Left kidney (tissue), 8 donors: ENCODE data around the gene PRICKLE2. TPM values are rescaled to one million over a fixed set of nuclear protein-coding genes. Genes with fewer than 3 reads are reported as not detected.

Experiments
- DNase-seq: peaks from one replicate; pipeline ENCODE4 v3.0.0-alpha.2; 2013
- long read RNA-seq, 8 donors: transcript quantifications; one replicate each; lab custom pipeline, GENCODE V29; 2026
- polyA plus RNA-seq: library from polyadenylated mRNA; unstranded; fragments of 120-200 nt; gene quantifications from one replicate; pipeline ENCODE4 v1.2.1, GENCODE V29; 2013; ENCODE audit not compliant: insufficient read length

PRICKLE2 gene
- polyA plus RNA-seq = 18.5 TPM
- long read RNA-seq, donor 1, full-length matches to known transcripts = 24 of 24 reads
- long read RNA-seq, donor 1, partial matches to known transcripts = 0 of 24 reads
- long read RNA-seq, donor 1, other reads (novel, unspliced or antisense) = 0 of 24 reads
- long read RNA-seq, donor 2, full-length matches to known transcripts = 19 of 27 reads
- long read RNA-seq, donor 2, partial matches to known transcripts = 8 of 27 reads
- long read RNA-seq, donor 2, other reads (novel, unspliced or antisense) = 0 of 27 reads
- long read RNA-seq, donor 3, full-length matches to known transcripts = 16 of 16 reads
- long read RNA-seq, donor 3, partial matches to known transcripts = 0 of 16 reads
- long read RNA-seq, donor 3, other reads (novel, unspliced or antisense) = 0 of 16 reads
- long read RNA-seq, donor 4, full-length matches to known transcripts = 4 of 4 reads
- long read RNA-seq, donor 4, partial matches to known transcripts = 0 of 4 reads
- long read RNA-seq, donor 4, other reads (novel, unspliced or antisense) = 0 of 4 reads
- long read RNA-seq, donor 5, full-length matches to known transcripts = 9 of 9 reads
- long read RNA-seq, donor 5, partial matches to known transcripts = 0 of 9 reads
- long read RNA-seq, donor 5, other reads (novel, unspliced or antisense) = 0 of 9 reads
- long read RNA-seq, donor 6, full-length matches to known transcripts = 13 of 13 reads
- long read RNA-seq, donor 6, partial matches to known transcripts = 0 of 13 reads
- long read RNA-seq, donor 6, other reads (novel, unspliced or antisense) = 0 of 13 reads
- long read RNA-seq, donor 7, full-length matches to known transcripts = 18 of 23 reads
- long read RNA-seq, donor 7, partial matches to known transcripts = 5 of 23 reads
- long read RNA-seq, donor 7, other reads (novel, unspliced or antisense) = 0 of 23 reads
- long read RNA-seq, donor 8, full-length matches to known transcripts = 10 of 10 reads
- long read RNA-seq, donor 8, partial matches to known transcripts = 0 of 10 reads
- long read RNA-seq, donor 8, other reads (novel, unspliced or antisense) = 0 of 10 reads

DNA sequence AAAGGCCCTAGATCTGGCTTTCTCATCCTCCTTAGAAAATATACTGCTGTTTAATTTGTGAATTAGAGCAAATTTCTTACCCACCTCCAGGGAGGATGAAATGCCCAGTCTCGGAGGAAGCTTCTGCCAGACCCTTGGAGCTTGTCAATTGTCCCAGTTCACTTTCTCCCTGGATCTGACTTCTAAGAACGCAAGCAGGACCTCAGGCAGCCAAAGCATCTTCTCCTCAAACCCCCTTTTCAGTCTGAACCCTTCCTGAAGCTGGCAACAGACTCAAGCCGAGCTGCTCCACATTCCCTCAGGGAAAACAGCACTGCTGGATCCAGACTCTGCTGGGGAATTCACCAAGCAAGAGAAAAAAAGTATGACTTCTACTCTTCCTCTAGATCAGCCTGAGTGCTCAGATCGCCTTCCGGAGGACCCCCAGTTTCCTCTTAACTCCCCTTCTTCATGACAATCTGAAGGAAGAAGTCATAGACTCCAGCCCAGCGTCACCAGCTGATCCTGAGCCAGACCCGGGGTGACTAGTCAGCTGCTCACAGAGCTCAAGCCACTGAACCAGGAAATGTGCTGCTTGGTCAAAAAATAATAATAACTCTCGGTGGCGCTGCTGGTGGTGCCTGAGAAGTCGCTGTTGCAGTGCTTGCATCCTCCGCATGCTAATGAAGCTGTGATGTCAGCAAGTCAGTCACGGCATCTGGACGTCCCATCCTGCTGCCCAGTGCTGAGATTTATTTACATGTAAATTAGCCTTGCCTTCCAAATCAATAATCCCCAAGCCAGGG is at the start of gene PRICKLE2:
Gene PRICKLE2 (minus strand): TSS at position 641 of the 785 bp plus-strand sequence. CDS start 26,539 bp downstream, outside the sequence.
- peak; percentile 73 for DNase-seq

DNA sequence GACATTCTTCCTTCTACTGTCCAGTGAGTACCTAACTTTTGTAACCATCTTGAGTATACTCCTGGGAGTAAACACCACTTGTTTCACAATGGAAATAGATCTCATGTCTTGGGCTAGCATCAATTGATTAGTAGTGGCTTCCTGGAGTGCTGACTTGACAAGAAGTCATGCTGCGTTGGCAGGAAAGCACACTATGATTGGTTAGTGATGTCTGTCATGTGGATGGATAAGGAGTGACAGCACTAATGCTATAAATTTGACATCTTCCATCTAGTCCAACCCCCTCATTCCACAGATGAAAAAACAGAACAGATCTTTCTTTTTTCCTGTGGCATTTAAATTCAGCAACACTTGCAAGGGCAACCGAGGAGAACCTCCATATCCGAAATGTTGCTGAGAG is 47.6 kb upstream of the PRICKLE2 start:
- no peak for DNase-seq

- DNase-seq = no peak
These were observed 47.0 kb upstream of the PRICKLE2 start for GRCh38 chr3:64272271-64272670.

DNA sequence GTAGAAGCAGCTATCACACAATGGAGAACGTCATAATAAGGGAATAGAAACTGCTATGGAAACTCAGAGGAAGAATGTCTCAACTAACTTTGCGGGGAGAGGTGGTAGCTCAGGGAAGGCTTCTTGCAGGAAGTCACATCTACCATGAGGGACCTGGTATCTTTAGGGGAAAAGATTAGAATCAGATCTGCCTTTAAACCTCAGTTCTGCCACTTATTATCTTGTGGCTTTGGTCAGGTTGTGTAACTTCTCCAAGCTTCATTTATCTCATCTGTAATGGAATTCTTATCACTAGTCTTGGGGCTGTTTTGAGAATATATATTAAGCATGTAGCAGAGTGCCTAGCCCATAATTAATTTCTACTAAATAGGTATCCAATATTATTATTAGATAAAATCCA is 46.4 kb upstream of the PRICKLE2 start:
- no peak for DNase-seq

GRCh38 chr3:64270866-64271260 is 45.6 kb upstream of the PRICKLE2 start:
- no peak for DNase-seq

DNA sequence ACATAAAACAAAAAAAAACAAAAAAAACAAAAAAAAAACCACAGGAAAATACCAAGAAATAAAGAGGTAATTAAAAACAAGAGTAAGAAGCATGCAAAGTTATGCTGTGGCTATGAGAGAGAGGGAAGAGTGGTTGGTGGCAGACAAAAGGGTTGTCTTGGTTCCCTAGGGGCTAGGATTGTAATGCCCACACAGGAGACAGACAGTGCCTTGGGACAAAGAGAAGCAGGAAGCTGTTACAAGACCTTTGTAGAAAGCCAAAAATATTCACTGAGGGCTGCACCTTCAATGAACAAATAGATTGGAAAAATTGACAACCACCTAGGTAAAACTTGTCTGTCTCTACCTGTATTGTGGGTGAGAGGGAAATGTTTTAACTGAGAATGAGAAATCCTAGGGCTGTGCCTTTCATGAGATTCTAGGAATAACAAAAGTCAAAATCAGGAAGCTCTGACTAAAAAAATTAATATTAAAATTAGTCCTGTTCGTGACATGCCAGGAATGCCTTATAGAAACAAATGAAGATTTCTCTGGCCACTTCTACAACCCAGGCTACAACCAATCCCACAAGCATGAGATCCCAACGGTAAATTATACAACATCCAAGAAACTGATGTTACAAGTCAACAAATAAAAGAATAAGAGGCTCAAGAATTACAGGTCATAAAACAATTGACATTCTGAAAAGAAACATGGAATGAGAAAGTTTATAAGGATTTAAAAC is 45.0 kb upstream of the PRICKLE2 start:
- no peak for DNase-seq

- DNase-seq = no peak
These were observed 43.7 kb upstream of the PRICKLE2 start for GRCh38 chr3:64268926-64269325.

- DNase-seq = no peak
These were observed 42.7 kb upstream of the PRICKLE2 start for GRCh38 chr3:64267721-64268604.

DNA sequence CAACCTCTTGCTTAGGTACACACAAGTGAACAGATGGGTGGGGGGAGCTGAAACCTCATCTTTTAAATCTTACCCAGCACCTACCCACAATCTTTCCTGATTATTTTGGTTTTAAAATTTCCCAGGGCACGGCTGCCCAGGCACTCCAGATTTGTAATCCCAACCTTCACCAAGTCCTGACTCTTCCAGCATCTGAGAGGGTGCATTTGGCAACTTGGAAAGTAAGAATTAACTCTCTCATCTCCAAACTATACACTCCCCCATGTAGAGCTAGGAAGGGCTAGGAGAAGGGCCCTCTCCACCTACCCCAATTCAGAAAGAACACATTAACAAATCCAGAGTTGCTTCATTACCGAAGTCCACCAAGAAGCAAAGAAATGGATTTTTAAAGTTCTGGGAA is 41.7 kb upstream of the PRICKLE2 start:
- DNase-seq = no peak

DNA sequence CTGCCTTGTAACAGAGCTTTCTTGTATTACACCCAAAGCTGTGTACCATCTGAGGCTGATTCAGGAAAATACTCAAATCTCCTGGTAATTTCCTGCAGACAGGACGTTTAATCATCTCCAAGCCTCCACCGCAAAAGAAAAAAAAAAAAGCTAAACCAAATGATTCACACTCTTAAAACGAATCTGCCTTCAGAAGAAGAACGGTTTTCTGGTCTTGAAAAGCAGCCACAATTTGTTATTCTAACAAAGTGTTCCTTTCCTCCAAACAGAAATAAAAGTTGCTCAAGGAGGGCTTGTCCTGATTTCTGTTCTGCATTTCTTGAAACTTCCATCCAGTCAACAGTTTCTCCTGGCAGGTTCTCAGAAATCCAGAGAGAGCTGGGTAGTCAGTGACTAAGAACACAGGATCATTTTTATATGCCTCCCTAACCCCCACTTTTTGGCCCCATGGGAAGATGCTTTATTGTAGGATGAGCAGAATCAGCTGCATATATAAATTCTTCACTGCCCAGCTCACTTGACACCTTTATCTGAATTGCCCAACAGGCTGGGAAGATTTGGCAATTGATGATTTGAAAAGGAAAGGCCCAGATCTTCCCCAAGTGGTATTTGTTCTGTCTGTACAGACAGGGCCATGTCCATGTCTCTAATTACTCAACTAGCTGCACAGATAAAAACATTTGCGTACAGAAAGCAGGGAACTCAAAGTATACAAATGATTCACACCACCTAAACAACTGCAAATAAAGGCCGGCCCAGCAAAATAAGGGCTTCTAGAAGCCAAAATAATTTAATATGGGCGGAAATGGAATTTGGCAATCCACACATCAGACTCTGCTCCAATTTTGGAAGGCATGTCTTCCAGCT is 41.0 kb upstream of the PRICKLE2 start:
- DNase-seq = no peak

- no peak for DNase-seq
These were observed 40.4 kb upstream of the PRICKLE2 start for GRCh38 chr3:64265646-64266045.

DNA sequence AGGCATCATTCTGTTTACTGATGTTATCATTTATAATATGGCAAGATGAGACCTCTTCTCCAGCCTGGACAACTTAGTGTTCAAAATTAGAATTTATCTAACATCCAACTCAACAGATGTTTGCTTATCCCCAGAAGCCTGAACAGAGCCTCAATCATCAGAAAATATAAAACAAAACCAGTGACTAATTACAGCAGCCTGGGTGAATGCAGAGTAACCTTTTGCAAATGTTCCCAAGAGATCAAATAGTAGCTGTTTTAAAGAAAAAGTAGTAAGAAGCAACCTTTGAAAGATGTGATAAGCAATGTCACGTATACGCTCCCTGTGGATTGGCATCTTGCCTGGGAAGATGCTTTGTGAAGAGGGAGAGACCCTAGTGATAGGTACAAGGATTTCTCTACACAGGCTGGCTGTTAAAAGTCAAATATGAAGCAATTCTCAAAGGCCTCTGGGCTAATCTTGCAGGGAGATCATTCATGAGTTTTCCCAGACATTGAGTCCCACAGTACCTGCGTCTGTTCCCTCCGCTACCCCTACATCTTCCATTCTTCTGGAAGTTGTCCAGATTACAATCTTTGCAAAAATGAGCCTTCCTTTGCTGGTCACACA is 39.3 kb upstream of the PRICKLE2 start:
- no peak for DNase-seq

- DNase-seq = no peak
These were observed 37.4 kb upstream of the PRICKLE2 start for GRCh38 chr3:64262574-64263114.

GRCh38 chr3:64260431-64260830 is 35.2 kb upstream of the PRICKLE2 start:
- no peak for DNase-seq

DNA sequence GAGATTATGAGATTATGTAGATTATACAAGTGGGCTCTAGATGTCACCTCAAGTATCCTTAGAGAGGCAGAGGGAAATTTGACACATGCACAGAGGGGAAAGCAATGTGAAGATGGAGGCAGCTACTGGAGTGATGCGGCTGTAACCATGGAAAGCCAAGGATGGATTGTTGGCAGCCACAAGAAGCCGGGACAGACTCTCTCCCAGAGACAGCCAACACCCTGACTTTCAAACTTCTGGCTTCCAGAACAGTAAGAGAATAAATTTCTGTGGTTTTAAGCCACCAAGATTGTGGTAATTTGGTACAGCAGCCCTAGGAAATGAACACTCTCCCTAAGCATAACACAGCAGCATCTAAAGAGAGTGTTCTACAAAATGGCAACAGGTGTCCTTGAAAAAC is 34.4 kb upstream of the PRICKLE2 start:
- DNase-seq = no peak

- no peak for DNase-seq
These were observed 32.0 kb upstream of the PRICKLE2 start for GRCh38 chr3:64257100-64257755.

DNA sequence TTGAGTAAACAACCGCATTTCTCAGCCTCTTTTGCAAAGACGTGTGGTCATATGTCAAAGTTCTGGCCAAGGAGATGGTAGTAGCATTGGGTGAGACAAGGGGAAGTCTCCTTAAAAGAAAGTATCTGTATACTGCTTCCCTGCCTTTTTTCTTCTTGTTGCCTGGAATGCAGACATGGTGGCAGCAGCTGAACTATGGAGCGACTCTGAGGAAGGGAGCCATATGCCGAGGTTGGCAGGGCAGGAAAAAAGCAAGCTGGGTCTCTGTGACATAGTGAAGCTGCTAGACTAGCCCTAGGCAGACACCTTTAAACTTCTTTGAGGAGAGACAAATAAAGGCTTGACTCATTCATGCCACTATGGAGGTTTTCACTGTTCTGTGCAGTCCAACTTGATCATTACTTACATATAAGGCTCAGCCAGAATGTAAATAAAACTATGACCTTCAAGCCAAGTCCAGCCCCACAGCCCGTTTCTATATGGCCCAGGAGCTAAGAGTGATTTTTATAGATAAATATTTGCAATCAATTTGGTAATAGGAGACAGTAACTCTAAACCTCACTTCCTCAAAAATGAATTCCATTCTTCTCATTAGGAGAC is 30.6 kb upstream of the PRICKLE2 start:
- no peak for DNase-seq
